GM18951 (cell line): ENCODE results near the gene SPATA9.

Source experiments
- POLR2A ChIP-seq: IDR thresholded peaks from 4 replicates; pipeline ENCODE4 v1.6.1; 2011; ENCODE audit warnings: mild to moderate bottlenecking; ENCODE audit not compliant: insufficient read length, insufficient read depth; ENCODE audit errors: extremely low read depth
- in situ Hi-C: fragments of 300-500 bp; cut with MboI; formaldehyde crosslinking; loops from one replicate; pipeline ENCODE4 v1.12.0; 2022; ENCODE audit warnings: low sequenced_read_pairs, mixed read lengths, inconsistent platforms; ENCODE audit not compliant: unreplicated experiment

Gene SPATA9

GRCh38 chr5:95686651-95687050 is 3.9 kb upstream of the SPATA9 start:
- no peak for TF ChIP-seq POLR2A
- in situ Hi-C loops: no loop called here

GRCh38 chr5:95684361-95684760 is 1.6 kb upstream of the SPATA9 start:
- in situ Hi-C loops: no loop called here

GRCh38 chr5:95673081-95673480 is 9.7 kb downstream of the SPATA9 start:
- in situ Hi-C loops: loop anchor here (5.0 to 25.0 kb wide), 2 partner anchors 89 to 664 kb away; no protein-coding TSS in a partner anchor
- TF ChIP-seq POLR2A: no peak

More at GRCh38 chr5:95684361-95684760, 1.6 kb upstream of the SPATA9 start:
- TF ChIP-seq POLR2A: no peak

- in situ Hi-C loops: loop anchor here (5.0 to 25.0 kb wide), 2 partner anchors 90 to 665 kb away; no protein-coding TSS in a partner anchor
- no peak for TF ChIP-seq POLR2A
Measured at GRCh38 chr5:95672641-95673040, 10.2 kb downstream of the SPATA9 start.

GRCh38 chr5:95671826-95672225 is 11.0 kb downstream of the SPATA9 start:
- TF ChIP-seq POLR2A: no peak
- in situ Hi-C loops: loop anchor here (5.0 to 25.0 kb wide), 2 partner anchors 90 to 665 kb away; no protein-coding TSS in a partner anchor

GRCh38 chr5:95670568-95670967 is 12.2 kb downstream of the SPATA9 start:
- no peak for TF ChIP-seq POLR2A
- in situ Hi-C loops: loop anchor here (5.0 to 25.0 kb wide), 2 partner anchors 92 to 667 kb away; no protein-coding TSS in a partner anchor

GRCh38 chr5:95669985-95670384 is 12.8 kb downstream of the SPATA9 start:
- no peak for TF ChIP-seq POLR2A
- in situ Hi-C loops: loop anchor here (5.0 to 25.0 kb wide), 3 partner anchors 92 to 667 kb away; no protein-coding TSS in a partner anchor

- TF ChIP-seq POLR2A: no peak
- in situ Hi-C loops: loop anchor here (10.0 to 25.0 kb wide), 2 partner anchors 175 to 668 kb away; no protein-coding TSS in a partner anchor
Measured at GRCh38 chr5:95669540-95669939, 13.3 kb downstream of the SPATA9 start.

- no peak for TF ChIP-seq POLR2A
- in situ Hi-C loops: loop anchor here (10.0 to 25.0 kb wide), 2 partner anchors 176 to 669 kb away; no protein-coding TSS in a partner anchor
Measured at GRCh38 chr5:95668728-95669127, 14.1 kb downstream of the SPATA9 start.

- in situ Hi-C loops: loop anchor here (10.0 to 25.0 kb wide), 2 partner anchors 177 to 669 kb away; no protein-coding TSS in a partner anchor
- no peak for TF ChIP-seq POLR2A
Measured at GRCh38 chr5:95668216-95668615, 14.6 kb downstream of the SPATA9 start.

GRCh38 chr5:95667678-95668077 is 15.1 kb downstream of the SPATA9 start:
- no peak for TF ChIP-seq POLR2A
- in situ Hi-C loops: loop anchor here (10.0 to 25.0 kb wide), 2 partner anchors 177 to 670 kb away; no protein-coding TSS in a partner anchor

- no peak for TF ChIP-seq POLR2A
- in situ Hi-C loops: loop anchor here (10.0 to 25.0 kb wide), 2 partner anchors 178 to 670 kb away; no protein-coding TSS in a partner anchor
Measured at GRCh38 chr5:95667061-95667618, 15.7 kb downstream of the SPATA9 start.

GRCh38 chr5:95664204-95664786 is 18.5 kb downstream of the SPATA9 start:
- in situ Hi-C loops: loop anchor here (10.0 to 25.0 kb wide), 2 partner anchors 181 to 673 kb away; no protein-coding TSS in a partner anchor
- TF ChIP-seq POLR2A: no peak
